CD14-positive monocyte (primary cell): ENCODE results near the gene ACVR1. TPM values are rescaled to one million over a fixed set of nuclear protein-coding genes. Genes with fewer than 3 reads are reported as not detected.

Experiments used
- DNase-seq, 3 donors: peaks; one replicate each; pipeline ENCODE4 v3.0.0-alpha.2; 2011 to 2022
- H2AFZ ChIP-seq: 2 replicates; pipeline ENCODE4 v1.6.0; 2012; ENCODE audit warnings: mild to moderate bottlenecking, low read depth, low read length, inconsistent platforms; ENCODE audit not compliant: insufficient read depth, poor library complexity, severe bottlenecking
- H3K27ac ChIP-seq, 2 donors: 1 replicate in 1 of 2; 2 replicates in 1 of 2; pipeline ENCODE4 v1.5.1; 2012 to 2013; ENCODE audit warnings: low read length in 2 of 2, control low read depth in 1 of 2, inconsistent platforms in 1 of 2, low read depth in 1 of 2, mild to moderate bottlenecking in 1 of 2
- H3K27me3 ChIP-seq, 2 donors: one replicate each; pipeline versions ENCODE4 v1.6.0 to v1.6.1; 2011 to 2013; ENCODE audit warnings: low read length in 2 of 2; ENCODE audit not compliant: control insufficient read depth in 2 of 2, insufficient read depth in 2 of 2
- H3K36me3 ChIP-seq, 2 donors: replicated peaks in 1 of 2; 1 replicate in 1 of 2; 2 replicates in 1 of 2; pipeline versions ENCODE4 v1.5.1 to v1.6.1; 2012 to 2013; ENCODE audit warnings: low read length in 2 of 2, control low read depth in 1 of 2, inconsistent platforms in 1 of 2, mild to moderate bottlenecking in 1 of 2; ENCODE audit not compliant: insufficient read depth in 2 of 2, control insufficient read depth in 1 of 2
- H3K4me1 ChIP-seq, 2 donors: 1 replicate in 1 of 2; 2 replicates in 1 of 2; pipeline versions ENCODE4 v1.5.1 to v1.6.1; 2012 to 2013; ENCODE audit warnings: low read length in 2 of 2, control low read depth in 1 of 2, inconsistent platforms in 1 of 2, mild to moderate bottlenecking in 1 of 2, moderate library complexity in 1 of 2; ENCODE audit not compliant: insufficient read depth in 2 of 2, control insufficient read depth in 1 of 2
- H3K4me2 ChIP-seq: replicated peaks from 2 replicates; pipeline ENCODE3; 2012; ENCODE audit warnings: low read length, moderate library complexity, mild to moderate bottlenecking; ENCODE audit not compliant: poor library complexity, severe bottlenecking; ENCODE audit errors: extremely low read depth
- H3K4me3 ChIP-seq, 3 experiments: fragments of 200-600 bp in 1 of 3; sonication (generic) in 1 of 3; replicated peaks in 1 of 3; 1 replicate in 2 of 3; 2 replicates in 1 of 3; pipeline ENCODE4 v1.5.1; 2011 to 2013; ENCODE audit warnings: low read length in 3 of 3, mild to moderate bottlenecking in 3 of 3, control low read depth in 2 of 3, low read depth in 2 of 3, inconsistent platforms in 1 of 3, moderate library complexity in 1 of 3
- H3K79me2 ChIP-seq: 2 replicates; pipeline ENCODE4 v1.6.0; 2012; ENCODE audit warnings: mild to moderate bottlenecking, control low read depth, inconsistent platforms, low read length, moderate library complexity; ENCODE audit not compliant: insufficient read depth
- H3K9ac ChIP-seq: 2 replicates; pipeline ENCODE4 v1.6.0; 2017; ENCODE audit warnings: low read length, mild to moderate bottlenecking; ENCODE audit not compliant: insufficient read depth, poor library complexity, severe bottlenecking
- H3K9me3 ChIP-seq, 2 donors: replicated peaks in 1 of 2; 1 replicate in 1 of 2; 2 replicates in 1 of 2; pipeline versions ENCODE4 v1.5.1 to v1.6.1; 2012 to 2013; ENCODE audit warnings: low read length in 2 of 2, control low read depth in 1 of 2; ENCODE audit not compliant: control insufficient read depth in 1 of 2, insufficient read depth in 1 of 2
- H4K20me1 ChIP-seq: 2 replicates; pipeline ENCODE4 v1.6.0; 2012; ENCODE audit warnings: mild to moderate bottlenecking, low read length, control low read depth, moderate library complexity; ENCODE audit not compliant: insufficient read depth
- H3K27ac Mint-ChIP-seq, 7 donors: one replicate each; pipeline ENCODE4 v1.8.0; 2020; ENCODE audit warnings: mild to moderate bottlenecking in 7 of 7, mixed read lengths in 7 of 7, moderate library complexity in 6 of 7, inconsistent platforms in 2 of 7
- H3K27me3 Mint-ChIP-seq, 3 donors: one replicate each; pipeline ENCODE4 v1.8.0; 2021 to 2022; ENCODE audit warnings: low read depth in 3 of 3, mild to moderate bottlenecking in 3 of 3, mixed read lengths in 3 of 3, moderate library complexity in 3 of 3, inconsistent platforms in 1 of 3
- H3K36me3 Mint-ChIP-seq, 2 donors: one replicate each; pipeline ENCODE4 v1.8.0; 2020; ENCODE audit warnings: mixed read lengths in 2 of 2, inconsistent platforms in 1 of 2, mild to moderate bottlenecking in 1 of 2
- H3K4me1 Mint-ChIP-seq: one replicate; pipeline ENCODE4 v1.8.0; 2020; ENCODE audit warnings: mild to moderate bottlenecking, mixed read lengths
- H3K4me3 Mint-ChIP-seq, 2 donors: one replicate each; pipeline ENCODE4 v1.8.0; 2020; ENCODE audit warnings: mild to moderate bottlenecking in 2 of 2, mixed read lengths in 2 of 2, moderate library complexity in 1 of 2
- H3K9me3 Mint-ChIP-seq, 7 donors: one replicate each; pipeline ENCODE4 v1.8.0; 2020 to 2022; ENCODE audit warnings: mixed read lengths in 7 of 7, mild to moderate bottlenecking in 6 of 7, moderate library complexity in 6 of 7, inconsistent platforms in 2 of 7
- CTCF ChIP-seq: fragments of 200-600 bp; IDR thresholded peaks from one replicate; pipeline ENCODE4 v1.8.0; 2022; ENCODE audit warnings: antibody characterized with exemption, mild to moderate bottlenecking
- WGBS: methylation state at CpG from one replicate; pipeline ENCODE4 v1.1.5; 2013; ENCODE audit warnings: missing lambda C conversion rate; ENCODE audit not compliant: insufficient coverage; 5-methylcytosine and 5-hydroxymethylcytosine counted together
- intact Hi-C, 2 donors: fragments of 100-400 bp; cut with micrococcal nuclease; formaldehyde crosslinking; loops; one replicate each; pipeline versions ENCODE4 v1.15.0 to v1.15.1; 2023
- polyA plus RNA-seq, 3 donors: library from polyadenylated mRNA; depleted of rRNA in 1 of 3; unstranded in 2 of 3; stranded (reverse) in 1 of 3; fragments of 300-500 nt in 2 of 3; fragments of >200 nt in 1 of 3; fragmentation: Illumina TruSeq in 2 of 3; gene quantifications; 1 replicate in 2 of 3; 2 replicates in 1 of 3; pipeline ENCODE4 v1.2.3, GENCODE V29; 2012 to 2021

The ACVR1 gene
- polyA plus RNA-seq, 3 donors, result 2.8 to 13.4 (median 4.9) TPM

GRCh38 chr2:157893611-157894010, 17.5 kb upstream of the ACVR1 start:
- H3K27ac Mint-ChIP-seq, result no peak overlapping the region
- peaks cover 28% of the 10 kb centered on the region for H3K4me1 Mint-ChIP-seq
- TF ChIP-seq CTCF, result no peak
- Histone ChIP-seq H3K27me3 (no peaks in the 10 kb centered on the region), H3K4me1 (peaks cover 21 to 22% of the 10 kb centered on the region in 2 donors), H3K79me2 (no peaks in the 10 kb centered on the region), H2AFZ (no peak overlapping the region), H3K9ac (no peak overlapping the region), H3K9me3 (no peaks in the 10 kb centered on the region), H3K4me3 (no peak overlapping the region), H3K36me3 (no peaks in the 10 kb centered on the region), H3K27ac (no peak overlapping the region), H3K4me2 (no peak overlapping the region), H4K20me1 (no peaks in the 10 kb centered on the region)
- no peak overlapping the region for H3K4me3 Mint-ChIP-seq
- H3K27me3 Mint-ChIP-seq, result peaks cover 0 to 2% (median 2%) of the 10 kb centered on the region in 3 donors
- no peak for DNase-seq
- no peaks in the 10 kb centered on the region for H3K36me3 Mint-ChIP-seq
- 100% methylated on average over 4 of the region's 4 CpGs for WGBS
- intact Hi-C loops, result no loop called here
- H3K9me3 Mint-ChIP-seq, result peaks cover 0 to 2% (median 0%) of the 10 kb centered on the region in 7 donors

GRCh38 chr2:157891643-157892041, 15.5 kb upstream of the ACVR1 start:
- Histone ChIP-seq H3K27ac (no peak overlapping the region), H3K27me3 (no peaks in the 10 kb centered on the region), H3K9me3 (no peaks in the 10 kb centered on the region), H2AFZ (no peak overlapping the region), H3K4me1 (peaks cover 5 to 6% of the 10 kb centered on the region in 2 donors), H3K4me2 (no peak overlapping the region), H4K20me1 (no peaks in the 10 kb centered on the region), H3K4me3 (no peak overlapping the region), H3K36me3 (no peaks in the 10 kb centered on the region), H3K79me2 (no peaks in the 10 kb centered on the region), H3K9ac (no peak overlapping the region)
- H3K27ac Mint-ChIP-seq, result no peak overlapping the region
- H3K9me3 Mint-ChIP-seq, result peaks cover 0 to 2% (median 0%) of the 10 kb centered on the region in 7 donors
- no peak overlapping the region for H3K4me3 Mint-ChIP-seq
- H3K4me1 Mint-ChIP-seq, result peaks cover 9% of the 10 kb centered on the region
- no peaks in the 10 kb centered on the region for H3K36me3 Mint-ChIP-seq
- no peak for TF ChIP-seq CTCF
- no peak for DNase-seq
- intact Hi-C loops, result no loop called here
- H3K27me3 Mint-ChIP-seq, result peaks cover 0 to 2% (median 0%) of the 10 kb centered on the region in 3 donors
- 89% methylated on average over 1 of the region's 1 CpG for WGBS
